HG03196 (cell line): ENCODE results near the gene CYP2U1.
"Not testable (repeated sequence)": the region's sequence is repeated elsewhere in the genome, so short reads cannot be mapped to it uniquely, and the experiment has no call there.

Experiments
- ATAC-seq: cut with Tn5 transposase; IDR thresholded peaks from one replicate; pipeline ENCODE4 v1.9.1; 2021; ENCODE audit not compliant: unreplicated experiment

CYP2U1 gene

DNA sequence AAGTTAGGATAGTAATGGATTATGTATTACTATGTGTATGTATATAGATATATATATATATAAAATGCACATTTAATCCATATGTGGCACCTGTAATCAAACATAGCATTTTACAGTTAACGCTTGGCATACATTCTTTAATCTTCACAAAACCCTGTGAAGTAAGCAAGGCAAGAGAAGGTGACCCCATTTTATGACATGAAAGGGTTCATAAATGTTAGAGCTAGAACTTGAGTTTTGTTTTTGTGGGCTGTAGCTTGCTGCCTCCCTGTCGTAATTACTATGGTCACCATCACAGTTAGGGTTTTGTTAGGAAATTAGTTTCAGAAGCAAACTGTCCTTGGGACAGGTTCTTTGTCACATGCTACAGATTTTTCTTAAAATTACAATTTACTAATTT is 13.8 kb upstream of the CYP2U1 start:
- ATAC-seq: no peak

- no peak for ATAC-seq
Measured at GRCh38 chr4:107922486-107923473, 8.6 kb upstream of the CYP2U1 start.

GRCh38 chr4:107925713-107926112 is 5.6 kb upstream of the CYP2U1 start:
- ATAC-seq: not testable (repeated sequence)

DNA sequence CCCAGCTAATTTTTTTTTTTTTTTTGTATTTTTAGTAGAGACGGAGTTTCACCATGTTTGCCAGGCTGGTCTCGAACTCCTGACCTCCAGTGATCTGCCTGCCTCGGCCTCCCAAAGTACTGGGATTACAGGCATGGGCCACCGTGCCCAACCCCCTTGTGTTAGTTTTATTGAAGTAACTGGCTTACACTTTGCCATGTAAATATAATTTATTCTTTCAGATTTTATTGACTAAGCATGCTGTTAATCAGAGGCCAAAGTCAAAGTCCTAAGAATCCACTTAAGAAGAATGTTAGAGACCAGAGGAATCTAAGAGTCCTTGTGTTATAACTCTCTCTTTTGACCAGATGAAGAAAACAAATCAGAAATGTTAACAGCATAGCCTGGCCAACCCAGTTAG is 4.5 kb upstream of the CYP2U1 start:
- ATAC-seq: not testable (repeated sequence)

DNA sequence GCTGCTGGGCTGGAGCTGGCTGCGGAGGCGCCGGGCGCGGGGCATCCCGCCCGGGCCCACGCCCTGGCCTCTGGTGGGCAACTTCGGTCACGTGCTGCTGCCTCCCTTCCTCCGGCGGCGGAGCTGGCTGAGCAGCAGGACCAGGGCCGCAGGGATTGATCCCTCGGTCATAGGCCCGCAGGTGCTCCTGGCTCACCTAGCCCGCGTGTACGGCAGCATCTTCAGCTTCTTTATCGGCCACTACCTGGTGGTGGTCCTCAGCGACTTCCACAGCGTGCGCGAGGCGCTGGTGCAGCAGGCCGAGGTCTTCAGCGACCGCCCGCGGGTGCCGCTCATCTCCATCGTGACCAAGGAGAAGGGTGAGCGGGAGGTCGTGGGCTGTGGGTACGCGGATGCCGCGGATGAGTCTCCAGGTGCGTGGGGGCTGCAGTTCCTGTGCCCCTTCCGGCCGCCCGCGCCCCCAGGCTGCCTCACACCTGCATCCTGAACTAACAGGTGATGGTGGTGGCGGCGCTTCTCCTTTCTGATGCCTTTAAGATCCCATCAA is 499 bp downstream of the CYP2U1 start:
- peak; percentile 18 for ATAC-seq

DNA sequence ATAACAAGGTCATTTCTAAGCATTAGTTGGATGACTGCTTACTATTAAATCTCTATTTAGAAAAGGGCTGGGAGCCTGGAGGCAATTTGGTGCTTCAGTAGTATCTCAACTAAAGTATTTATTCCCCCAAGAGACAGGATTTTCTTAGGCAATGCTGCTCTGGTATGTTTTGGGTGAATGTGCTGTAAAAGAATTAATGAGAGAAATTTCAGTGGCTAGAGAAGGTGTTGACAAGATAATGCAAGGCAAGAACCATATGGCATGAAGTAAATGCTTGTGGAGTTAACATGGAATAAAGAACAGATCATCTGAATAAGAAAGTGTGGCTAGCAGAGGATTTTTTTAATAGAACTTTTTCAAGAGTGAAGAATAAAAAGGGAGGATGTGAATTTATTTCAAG is 3.9 kb downstream of the CYP2U1 start:
- ATAC-seq: no peak

- no peak for ATAC-seq
Measured at GRCh38 chr4:107937040-107937439, 5.7 kb downstream of the CYP2U1 start.

- ATAC-seq: no peak
Measured at GRCh38 chr4:107939307-107939706, 8.0 kb downstream of the CYP2U1 start.

GRCh38 chr4:107945809-107946208 is 14.5 kb downstream of the CYP2U1 start:
- ATAC-seq: no peak

- no peak for ATAC-seq
Measured at GRCh38 chr4:107950746-107951540, 19.6 kb downstream of the CYP2U1 start.

- no peak for ATAC-seq
Measured at GRCh38 chr4:107951551-107951950, 20.2 kb downstream of the CYP2U1 start.

- no peak for ATAC-seq
Measured at GRCh38 chr4:107956011-107956410, 24.7 kb downstream of the CYP2U1 start.

- ATAC-seq: no peak
Measured at GRCh38 chr4:107966903-107967302, 35.6 kb downstream of the CYP2U1 start.

DNA sequence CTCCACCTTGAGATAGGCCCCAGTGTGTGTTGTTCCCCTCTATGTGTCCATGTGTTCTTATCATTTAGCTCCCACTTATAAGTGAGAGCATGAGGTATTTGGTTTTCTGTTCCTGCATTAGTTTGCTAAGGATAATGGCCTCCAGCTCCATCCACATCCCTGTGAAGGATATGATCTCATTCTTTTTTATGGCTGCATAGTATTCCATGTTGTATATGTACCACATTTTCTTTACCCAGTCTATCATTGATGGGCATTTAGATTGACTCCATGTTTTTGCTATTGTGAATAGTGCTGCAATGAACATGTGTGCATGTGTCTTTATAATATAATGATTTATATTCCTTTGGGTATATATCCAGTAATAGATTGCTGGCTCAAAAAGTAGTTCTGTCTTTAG is 36.2 kb downstream of the CYP2U1 start:
- ATAC-seq: not testable (repeated sequence)

GRCh38 chr4:107967921-107968320 is 36.6 kb downstream of the CYP2U1 start:
- ATAC-seq: not testable (repeated sequence)

DNA sequence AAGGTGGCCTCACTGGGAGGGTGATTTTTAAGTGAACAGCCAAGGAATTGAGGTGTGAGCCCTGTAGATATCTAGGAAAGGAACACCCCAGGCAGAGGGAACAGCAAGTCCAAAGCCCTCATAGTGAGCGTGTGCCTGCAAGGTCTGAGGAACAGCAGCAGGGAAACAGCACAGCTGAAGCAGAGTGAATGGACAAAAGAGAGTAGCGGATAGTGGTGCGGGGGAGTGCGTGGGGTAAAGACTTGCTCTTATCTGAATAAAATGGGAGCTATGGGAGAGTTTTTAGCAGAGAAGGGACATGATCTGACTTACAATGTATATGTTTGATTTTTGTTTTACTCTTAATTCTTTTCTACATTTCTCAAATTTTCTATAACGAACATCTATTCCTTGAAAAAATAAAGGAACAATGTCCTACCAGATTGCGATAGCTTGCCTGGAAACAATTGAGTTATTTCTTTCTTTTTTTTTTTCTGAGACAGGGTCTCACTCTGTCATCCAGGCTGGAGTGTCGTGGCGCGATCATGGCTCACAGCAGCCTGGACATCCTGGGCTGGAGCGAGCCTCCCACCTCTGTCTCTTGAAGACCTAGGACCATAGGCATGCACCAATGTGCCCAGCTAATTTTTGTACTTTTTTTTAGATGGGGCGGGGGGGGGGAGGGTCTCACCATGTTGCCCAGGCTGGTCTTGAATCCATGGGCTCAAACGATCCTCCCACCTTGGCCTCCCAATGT is 38.9 kb downstream of the CYP2U1 start:
- ATAC-seq: no peak

DNA sequence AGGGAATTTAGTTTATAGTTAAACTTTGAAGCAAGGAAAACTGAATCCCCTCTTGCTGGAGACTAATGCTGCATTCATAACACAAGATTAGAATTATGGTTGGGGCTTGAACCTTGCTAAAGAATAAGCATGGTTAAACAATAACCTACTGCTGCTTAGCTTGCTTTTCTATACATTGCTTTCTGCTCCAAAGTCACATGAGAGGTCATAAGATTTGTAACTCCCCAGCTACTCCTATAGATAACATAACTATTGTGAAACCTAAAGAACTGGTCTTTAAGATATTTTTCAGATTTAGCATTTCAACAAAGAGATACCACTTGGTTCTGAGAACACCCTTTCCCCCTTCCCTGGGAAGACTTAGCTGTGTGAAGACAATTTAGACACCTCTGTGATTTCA is 41.3 kb downstream of the CYP2U1 start:
- no peak for ATAC-seq

DNA sequence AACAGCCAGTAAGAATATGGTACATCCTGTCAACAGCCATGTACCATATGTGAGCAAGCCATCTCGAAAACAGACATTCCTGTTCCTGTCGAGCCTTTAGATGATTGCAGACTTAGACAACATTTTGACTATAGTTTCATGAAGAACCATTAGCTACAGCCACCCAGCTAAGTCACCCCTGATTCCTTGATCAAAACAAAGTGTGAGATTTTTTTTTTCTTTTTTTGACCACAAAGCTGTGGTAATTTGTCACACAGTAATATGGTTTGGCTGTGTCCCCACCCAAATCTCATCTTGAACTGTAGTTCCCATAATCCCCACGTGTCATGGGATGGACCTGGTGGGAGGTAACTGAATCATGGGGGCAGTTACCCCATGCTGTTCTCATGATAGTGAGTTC is 43.2 kb downstream of the CYP2U1 start:
- ATAC-seq: no peak

DNA sequence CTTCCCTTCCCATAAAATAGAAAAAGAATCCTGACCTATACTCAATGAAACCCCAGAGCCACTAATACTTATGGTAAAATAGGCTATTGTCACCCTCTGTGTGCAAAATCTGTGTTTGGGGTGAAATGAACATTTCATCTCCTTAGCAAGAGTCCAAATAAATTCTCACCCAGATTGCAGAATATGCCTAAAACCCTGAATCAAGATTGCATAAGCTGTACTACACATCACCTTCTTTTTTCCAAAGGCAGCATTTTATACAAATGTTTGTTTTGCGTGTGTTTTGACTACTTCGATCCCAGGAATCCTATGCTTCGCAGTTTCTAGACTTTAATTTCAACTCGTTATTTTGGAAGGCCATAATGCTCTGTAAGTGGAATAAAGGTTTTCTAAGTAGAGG is 46.1 kb downstream of the CYP2U1 start:
- ATAC-seq: no peak

DNA sequence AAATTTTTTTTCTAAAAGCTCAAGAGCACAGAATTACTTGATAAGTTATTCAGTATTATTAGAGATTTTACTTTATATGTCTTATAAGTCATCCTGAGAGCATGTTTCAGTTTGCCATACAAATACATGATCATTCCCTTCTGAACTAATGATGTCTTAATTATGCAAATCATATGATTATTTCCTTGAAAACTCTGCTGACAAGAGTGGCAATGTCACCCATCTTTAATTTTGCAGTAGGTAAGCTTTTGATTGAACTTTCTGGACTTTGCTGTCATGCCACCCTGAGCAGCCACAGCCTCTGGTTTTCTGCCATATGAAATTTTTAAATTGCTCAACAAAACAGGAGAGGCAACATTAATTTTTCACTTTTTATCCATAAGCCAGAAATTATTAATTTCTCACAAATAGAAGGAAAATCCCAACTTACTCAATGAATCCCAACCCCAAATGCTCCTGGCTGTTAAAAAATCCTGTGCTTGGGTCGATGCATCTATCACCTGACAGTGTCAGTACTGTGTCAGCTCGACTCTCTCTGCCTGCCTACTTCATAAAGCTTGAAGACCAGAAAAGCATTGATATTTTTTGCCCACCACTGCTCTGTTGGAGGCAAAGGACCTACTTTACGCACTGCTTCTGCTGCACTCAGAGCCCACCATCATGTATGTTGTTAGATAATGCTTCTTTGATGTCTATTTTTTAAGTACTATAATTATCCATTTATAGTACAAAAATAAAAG is 46.8 kb downstream of the CYP2U1 start:
- ATAC-seq: no peak
